Measurements from ENCODE around the gene UMPS. TPM values are rescaled to one million over a fixed set of nuclear protein-coding genes. Genes with fewer than 3 reads are reported as not detected.

The UMPS gene

GRCh38 chr3:124797426-124797945 is 67.2 kb downstream of the UMPS start:
- H3K79me1 ChIP-seq (replicated peaks; ENCODE audit: low read length, poor library complexity, severe bottlenecking) = peaks cover 35% of the 10 kb centered on the region
- peak overlapping the region in 1 of 2 experiments; percentile 29 for H3K18ac ChIP-seq (ENCODE audit: low read depth in 1 of 2, low read length in 2 of 2)
- H3K9me3 ChIP-seq (ENCODE audit: control insufficient read depth, low read length) = no peaks in the 10 kb centered on the region
- 84% methylated on average over 4 of the region's 4 CpGs for WGBS
- H4K91ac ChIP-seq (ENCODE audit: low read length) = no peak overlapping the region
- peaks cover 38% of the 10 kb centered on the region for H3K4me1 ChIP-seq (ENCODE audit: control insufficient read depth, insufficient read depth, low read depth, low read length)
- H3K36me3 ChIP-seq (ENCODE audit: control insufficient read depth in 1 of 2, insufficient read depth in 2 of 2, low read depth in 1 of 2, low read length in 2 of 2) = peaks cover 44 to 81% of the 10 kb centered on the region in 2 experiments
- H2BK12ac ChIP-seq (ENCODE audit: low read length in 2 of 2) = no peak overlapping the region
- no peak overlapping the region for H3K23ac ChIP-seq (ENCODE audit: low read length in 2 of 2)
- no peaks in the 10 kb centered on the region for H3K27me3 ChIP-seq (ENCODE audit: control insufficient read depth in 1 of 2, insufficient read depth in 1 of 2, low read length in 2 of 2)
- no peak overlapping the region for H3K9ac ChIP-seq (ENCODE audit: low read length)
- H2AK5ac ChIP-seq (ENCODE audit: low read length, severe bottlenecking) = peak overlapping the region; percentile 29
- H3K14ac ChIP-seq (ENCODE audit: low read length in 2 of 2) = no peak overlapping the region
- H3K27ac ChIP-seq (ENCODE audit: low read length, poor library complexity, severe bottlenecking) = no peak overlapping the region
- H2BK5ac ChIP-seq (ENCODE audit: low read depth, low read length, poor library complexity, severe bottlenecking) = no peak overlapping the region
- no peak overlapping the region for H3K4me2 ChIP-seq (ENCODE audit: low read length, poor library complexity, severe bottlenecking)
- no peak overlapping the region for H2BK120ac ChIP-seq (ENCODE audit: low read depth, low read length)
- no peak overlapping the region for H3K4me3 ChIP-seq (ENCODE audit: insufficient read depth in 1 of 2, low read depth in 1 of 2, low read length in 2 of 2)
- no peak overlapping the region for H3K4ac ChIP-seq (ENCODE audit: low read depth in 1 of 2, low read length in 2 of 2)
- no peak for DNase-seq
- H2AFZ ChIP-seq (ENCODE audit: low read depth, low read length) = no peak overlapping the region
- H2BK15ac ChIP-seq (ENCODE audit: low read depth, poor library complexity, severe bottlenecking) = no peak overlapping the region
- H4K8ac ChIP-seq (ENCODE audit: low read length) = no peak overlapping the region

Small RNA genes lying within 50 kb of the gene (small RNA-seq; reads per million reads assigned to genes)
- not detected for gene MIR544B (ENCODE audit: low read depth)
